ENCODE data around the gene HEXB. TPM values are rescaled to one million over a fixed set of nuclear protein-coding genes. Genes with fewer than 3 reads are reported as not detected.

Gene HEXB
- total and polyA plus RNA-seq, 9 of the 15 experiments (the other 6 are each of a cell fraction or from before 2014, with no cell fraction given), result 22.9 to 158 (median 108) TPM

DNA sequence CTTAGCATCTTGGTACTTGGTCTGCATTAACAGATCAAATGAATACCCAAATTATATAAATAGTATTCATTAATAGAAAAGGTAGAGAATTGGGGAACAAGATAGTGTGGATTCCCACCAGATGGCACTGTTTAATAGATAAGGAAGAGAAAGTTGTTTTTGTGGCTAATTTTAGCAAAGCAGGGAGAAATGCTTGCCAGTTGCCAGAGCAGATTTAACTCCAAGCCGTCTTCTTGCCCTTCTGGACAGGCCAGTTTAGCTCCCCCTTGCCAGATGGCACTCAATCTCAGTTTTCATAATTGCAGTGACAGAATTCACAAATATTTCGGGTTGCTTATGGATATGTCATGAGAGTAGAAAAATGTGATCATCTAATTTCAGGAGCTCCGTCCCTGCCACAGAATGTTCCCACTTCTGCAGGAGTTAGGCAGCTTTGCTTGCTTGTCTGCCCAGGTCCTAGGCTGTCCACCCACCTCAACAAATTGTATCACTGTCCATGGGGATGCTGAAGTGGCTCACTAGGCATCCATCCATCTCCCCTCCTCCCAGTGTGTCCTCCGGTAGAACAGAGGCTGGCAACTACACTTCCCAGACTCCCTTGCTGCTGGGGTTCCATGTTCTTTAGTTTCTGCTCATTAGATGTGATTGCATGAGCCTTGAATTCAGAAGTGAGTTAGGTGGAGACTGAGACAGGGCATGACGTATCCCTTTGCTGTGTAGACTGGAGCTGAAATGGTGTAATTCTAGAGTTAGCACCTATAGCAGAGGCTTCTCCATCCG is 11.8 kb upstream of the HEXB start:
- intact Hi-C loops (cut with micrococcal nuclease), result loop anchor here (1.0 to 10.0 kb wide), 2 partner anchors 246 to 1582 kb away; no protein-coding TSS in a partner anchor
- DNase-seq (ENCODE audit: extremely low read depth in 1 of 4, low spot score in 3 of 4), result peak in 1 of 4 experiments; percentile 24
- no peaks in the 10 kb centered on the region for H3K9me1 ChIP-seq (ENCODE audit: control insufficient read depth, insufficient read depth, low read length)
- no peak overlapping the region for H3K9ac ChIP-seq (ENCODE audit: insufficient read depth in 1 of 2, low read depth in 2 of 2, low read length in 2 of 2)
- FAIRE-seq, result peak; percentile 59
- H2AFZ ChIP-seq (ENCODE audit: low read depth, low read length), result 0 out of 2 replicates have a peak overlapping the region, but pooled peaks have one; percentile 0
- no peaks in the 10 kb centered on the region for H3K9me3 ChIP-seq (replicated peaks; ENCODE audit: control insufficient read depth, insufficient read depth, low read depth, low read length)
- H4K20me1 ChIP-seq (replicated peaks; ENCODE audit: control insufficient read depth, insufficient read depth, low read length), result no peaks in the 10 kb centered on the region
- H3K79me2 ChIP-seq (ENCODE audit: control insufficient read depth, insufficient read depth, low read length), result no peaks in the 10 kb centered on the region
- no peak overlapping the region for H3K4me2 ChIP-seq (ENCODE audit: insufficient read depth, low read length)
- H3K27me3 ChIP-seq (ENCODE audit: control insufficient read depth in 2 of 2, insufficient read depth in 2 of 2, low read length in 2 of 2), result peaks cover 10 to 22% of the 10 kb centered on the region in 2 experiments; a peak in 4 of 5 replicates
- ChIA-PET CTCF (ENCODE audit: low intra/inter-chr PET ratio) (interaction anchor here (0.7 to 2.6 kb wide), 3 partner anchors 242 to 1584 kb away, joined by 3 to 12 read pairs (median 5); no protein-coding TSS in a partner anchor), POLR2A (interaction anchor here (0.6 to 1.3 kb wide), 4 partner anchors 10 to 915 kb away, joined by 3 to 4 read pairs (median 3); partner anchors contain the start of gene HMGCR)
- H3K27ac ChIP-seq (ENCODE audit: extremely low read depth, low read depth, low read length), result no peak overlapping the region
- H3K36me3 ChIP-seq (ENCODE audit: control insufficient read depth, insufficient read depth, low read length), result no peaks in the 10 kb centered on the region
- peak; percentile 88 for ATAC-seq
- in situ Hi-C loops (cut with MboI), result no loop called here
- BruUV-seq (replicated peaks), result no TSS peak
- H3K4me1 ChIP-seq (replicated peaks in 1 of 2; ENCODE audit: control insufficient read depth in 2 of 2, insufficient read depth in 2 of 2, low read length in 2 of 2), result no peaks in the 10 kb centered on the region; a peak in 1 of 5 replicates
- whole genome bisulfite sequencing (ENCODE audit: insufficient coverage, low coverage, missing lambda C conversion rate), result 13% methylated on average over 6 of the region's 6 CpGs
- H3K4me3 ChIP-seq, result no peak overlapping the region
- TF ChIP-seq ELK3 (CRISPR knock-in tag; IDR thresholded peaks at IDR 0.05) (no peak), ZNF408 (CRISPR knock-in tag; IDR thresholded peaks at IDR 0.05; ENCODE audit: low read depth) (no peak), THRA (IDR thresholded peaks at IDR 0.05) (no peak), SIX5 (IDR thresholded peaks at IDR 0.05; ENCODE audit: borderline replicate concordance in 1 of 2, insufficient read depth in 1 of 2, low read depth in 1 of 2, low read length in 2 of 2) (no peak), MEF2A (IDR thresholded peaks at IDR 0.05; ENCODE audit: control insufficient read depth, low read depth, low read length) (peak; percentile 41; the same call in 1 of the 2 replicates), ZFP36 (IDR thresholded peaks at IDR 0.05; ENCODE audit: low read depth, low read length, partially characterized antibody) (no peak), ZNF224 (CRISPR knock-in tag; IDR thresholded peaks at IDR 0.05) (no peak), ZZZ3 (IDR thresholded peaks at IDR 0.05) (no peak)
- TF ChIP-seq, protein P1, sequence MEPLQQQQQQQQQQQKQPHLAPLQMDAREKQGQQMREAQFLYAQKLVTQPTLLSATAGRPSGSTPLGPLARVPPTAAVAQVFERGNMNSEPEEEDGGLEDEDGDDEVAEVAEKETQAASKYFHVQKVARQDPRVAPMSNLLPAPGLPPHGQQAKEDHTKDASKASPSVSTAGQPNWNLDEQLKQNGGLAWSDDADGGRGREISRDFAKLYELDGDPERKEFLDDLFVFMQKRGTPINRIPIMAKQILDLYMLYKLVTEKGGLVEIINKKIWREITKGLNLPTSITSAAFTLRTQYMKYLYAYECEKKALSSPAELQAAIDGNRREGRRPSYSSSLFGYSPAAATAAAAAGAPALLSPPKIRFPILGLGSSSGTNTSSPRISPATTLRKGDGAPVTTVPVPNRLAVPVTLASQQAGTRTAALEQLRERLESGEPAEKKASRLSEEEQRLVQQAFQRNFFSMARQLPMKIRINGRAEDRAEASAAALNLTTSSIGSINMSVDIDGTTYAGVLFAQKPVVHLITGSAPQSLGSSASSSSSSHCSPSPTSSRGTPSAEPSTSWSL (CRISPR knock-in tag; IDR thresholded peaks at IDR 0.05; ENCODE audit: borderline replicate concordance), result no peak
- TF ChIP-seq, protein P2, sequence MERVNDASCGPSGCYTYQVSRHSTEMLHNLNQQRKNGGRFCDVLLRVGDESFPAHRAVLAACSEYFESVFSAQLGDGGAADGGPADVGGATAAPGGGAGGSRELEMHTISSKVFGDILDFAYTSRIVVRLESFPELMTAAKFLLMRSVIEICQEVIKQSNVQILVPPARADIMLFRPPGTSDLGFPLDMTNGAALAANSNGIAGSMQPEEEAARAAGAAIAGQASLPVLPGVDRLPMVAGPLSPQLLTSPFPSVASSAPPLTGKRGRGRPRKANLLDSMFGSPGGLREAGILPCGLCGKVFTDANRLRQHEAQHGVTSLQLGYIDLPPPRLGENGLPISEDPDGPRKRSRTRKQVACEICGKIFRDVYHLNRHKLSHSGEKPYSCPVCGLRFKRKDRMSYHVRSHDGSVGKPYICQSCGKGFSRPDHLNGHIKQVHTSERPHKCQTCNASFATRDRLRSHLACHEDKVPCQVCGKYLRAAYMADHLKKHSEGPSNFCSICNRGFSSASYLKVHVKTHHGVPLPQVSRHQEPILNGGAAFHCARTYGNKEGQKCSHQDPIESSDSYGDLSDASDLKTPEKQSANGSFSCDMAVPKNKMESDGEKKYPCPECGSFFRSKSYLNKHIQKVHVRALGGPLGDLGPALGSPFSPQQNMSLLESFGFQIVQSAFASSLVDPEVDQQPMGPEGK (CRISPR knock-in tag; IDR thresholded peaks at IDR 0.05; ENCODE audit: borderline replicate concordance), result no peak
